GM18519 (cell line): ENCODE measurements around the gene TMEM39B.
"Not testable (repeated sequence)": the region's sequence is repeated elsewhere in the genome, so short reads cannot be mapped to it uniquely, and the experiment has no call there.

Source experiments
- ATAC-seq: cut with Tn5 transposase; IDR thresholded peaks from one replicate; pipeline ENCODE4 v1.9.1; 2021; ENCODE audit warnings: mild to moderate bottlenecking, moderate library complexity; ENCODE audit not compliant: unreplicated experiment, low FRiP score

TMEM39B gene

GRCh38 chr1:32072622-32073298 is at the start of gene TMEM39B:
TMEM39B (plus strand) TSS chr1:32072939; CDS start chr1:32073048, 109 bp downstream.
- peak; percentile 65 for ATAC-seq

GRCh38 chr1:32023351-32023750 is 49.4 kb upstream of the TMEM39B start:
- no peak for ATAC-seq

GRCh38 chr1:32025515-32025914 is 47.2 kb upstream of the TMEM39B start:
- ATAC-seq = no peak

GRCh38 chr1:32028746-32029145 is 44.0 kb upstream of the TMEM39B start:
- no peak for ATAC-seq

GRCh38 chr1:32031578-32032274 is 41.0 kb upstream of the TMEM39B start:
- ATAC-seq = no peak

GRCh38 chr1:32032275-32032615 is 40.5 kb upstream of the TMEM39B start:
- no peak for ATAC-seq

- no peak for ATAC-seq
Measured at GRCh38 chr1:32035119-32035518, 37.6 kb upstream of the TMEM39B start.

GRCh38 chr1:32040711-32041110 is 32.0 kb upstream of the TMEM39B start:
- ATAC-seq = no peak

GRCh38 chr1:32042330-32042729 is 30.4 kb upstream of the TMEM39B start:
- ATAC-seq = no peak

GRCh38 chr1:32044234-32044633 is 28.5 kb upstream of the TMEM39B start:
- ATAC-seq = no peak

GRCh38 chr1:32045772-32046171 is 27.0 kb upstream of the TMEM39B start:
- ATAC-seq = no peak

GRCh38 chr1:32047701-32048100 is 25.0 kb upstream of the TMEM39B start:
- ATAC-seq = no peak

- ATAC-seq = no peak
Measured at GRCh38 chr1:32048440-32048839, 24.3 kb upstream of the TMEM39B start.

GRCh38 chr1:32051706-32052105 is 21.0 kb upstream of the TMEM39B start:
- ATAC-seq = no peak

- no peak for ATAC-seq
Measured at GRCh38 chr1:32052887-32053286, 19.9 kb upstream of the TMEM39B start.

- no peak for ATAC-seq
Measured at GRCh38 chr1:32055416-32055815, 17.3 kb upstream of the TMEM39B start.

- no peak for ATAC-seq
Measured at GRCh38 chr1:32056598-32056997, 16.1 kb upstream of the TMEM39B start.

GRCh38 chr1:32060914-32061313 is 11.8 kb upstream of the TMEM39B start:
- no peak for ATAC-seq

- no peak for ATAC-seq
Measured at GRCh38 chr1:32062867-32063230, 9.9 kb upstream of the TMEM39B start.

GRCh38 chr1:32063261-32063681 is 9.5 kb upstream of the TMEM39B start:
- ATAC-seq = no peak

GRCh38 chr1:32065613-32066488 is 6.9 kb upstream of the TMEM39B start:
- ATAC-seq = not testable (repeated sequence)
